Measurements from ENCODE around the gene ABTB1.

DNA sequence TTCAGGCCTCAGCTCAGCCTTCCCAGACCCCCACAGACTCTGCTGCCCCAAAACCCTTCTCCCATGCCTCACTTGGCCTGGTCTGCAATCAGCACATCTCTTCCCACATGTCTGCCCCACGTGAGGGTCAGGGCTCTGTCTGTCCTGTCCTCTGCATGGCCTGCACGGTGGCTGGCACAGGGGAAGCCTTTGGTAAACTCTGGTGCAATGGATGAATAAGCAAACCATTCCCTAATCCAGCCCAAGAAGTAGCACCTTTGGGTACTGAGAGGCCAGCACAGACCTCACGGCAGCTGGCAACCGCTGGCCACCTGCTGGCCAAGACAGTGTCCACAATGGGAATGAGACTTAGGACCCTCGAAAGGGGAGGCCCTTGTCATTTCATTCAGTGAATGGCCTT is 27.7 kb downstream of the ABTB1 start:
- TF ChIP-seq EZH2phosphoT487 (IDR thresholded peaks at IDR 0.05; ENCODE audit: low read length) (no peak), CTCF (IDR thresholded peaks at IDR 0.05; ENCODE audit: low read length) (no peak)
